Liver (tissue), 3 donors: ENCODE results near the gene WWP2.

Experiments
- GABPA ChIP-seq, 2 donors: IDR thresholded peaks in 1 of 2; conservative IDR thresholded peaks in 1 of 2; 2 replicates each; pipeline ENCODE4 v1.6.1; 2016; ENCODE audit warnings: antibody characterized with exemption in 2 of 2, mild to moderate bottlenecking in 1 of 2, moderate library complexity in 1 of 2
- RAD21 ChIP-seq, 2 donors: IDR thresholded peaks; 2 replicates each; pipeline ENCODE4 v1.6.1; 2016; ENCODE audit warnings: antibody characterized with exemption in 2 of 2, mild to moderate bottlenecking in 2 of 2
- RXRA ChIP-seq, 2 donors: IDR thresholded peaks; 2 replicates each; pipeline ENCODE4 v1.6.1; 2017 to 2018; ENCODE audit warnings: antibody characterized with exemption in 2 of 2, mild to moderate bottlenecking in 1 of 2
- SP1 ChIP-seq: IDR thresholded peaks from 2 replicates; pipeline ENCODE4 v1.6.1; 2018; ENCODE audit warnings: antibody characterized with exemption, mild to moderate bottlenecking
- TAF1 ChIP-seq: conservative IDR thresholded peaks from 2 replicates; pipeline ENCODE4 v1.6.1; 2016; ENCODE audit warnings: antibody characterized with exemption, mild to moderate bottlenecking
- YY1 ChIP-seq: IDR thresholded peaks from 2 replicates; pipeline ENCODE4 v1.6.1; 2016; ENCODE audit warnings: antibody characterized with exemption, mild to moderate bottlenecking
- TF ChIP-seq, protein P1 (sequence below): fragments of 150-350 bp; IDR thresholded peaks from 2 replicates; pipeline ENCODE4 v1.5.1; 2017; ENCODE audit warnings: improper control_type of control experiment, low read depth, low read length; ENCODE audit not compliant: missing input control
- TF ChIP-seq, protein P2 (sequence below): IDR thresholded peaks from 2 replicates; pipeline ENCODE4 v1.6.1; 2016; ENCODE audit warnings: antibody characterized with exemption, mild to moderate bottlenecking
- TF ChIP-seq, protein P3 (sequence below): IDR thresholded peaks from 2 replicates; pipeline ENCODE4 v1.6.1; 2016; ENCODE audit warnings: antibody characterized with exemption
- TF ChIP-seq, protein P4 (sequence below): IDR thresholded peaks from 2 replicates; pipeline ENCODE4 v1.6.1; 2016; ENCODE audit warnings: antibody characterized with exemption
- donor health status: healthy.
- donor health status: healthy.

DNA sequence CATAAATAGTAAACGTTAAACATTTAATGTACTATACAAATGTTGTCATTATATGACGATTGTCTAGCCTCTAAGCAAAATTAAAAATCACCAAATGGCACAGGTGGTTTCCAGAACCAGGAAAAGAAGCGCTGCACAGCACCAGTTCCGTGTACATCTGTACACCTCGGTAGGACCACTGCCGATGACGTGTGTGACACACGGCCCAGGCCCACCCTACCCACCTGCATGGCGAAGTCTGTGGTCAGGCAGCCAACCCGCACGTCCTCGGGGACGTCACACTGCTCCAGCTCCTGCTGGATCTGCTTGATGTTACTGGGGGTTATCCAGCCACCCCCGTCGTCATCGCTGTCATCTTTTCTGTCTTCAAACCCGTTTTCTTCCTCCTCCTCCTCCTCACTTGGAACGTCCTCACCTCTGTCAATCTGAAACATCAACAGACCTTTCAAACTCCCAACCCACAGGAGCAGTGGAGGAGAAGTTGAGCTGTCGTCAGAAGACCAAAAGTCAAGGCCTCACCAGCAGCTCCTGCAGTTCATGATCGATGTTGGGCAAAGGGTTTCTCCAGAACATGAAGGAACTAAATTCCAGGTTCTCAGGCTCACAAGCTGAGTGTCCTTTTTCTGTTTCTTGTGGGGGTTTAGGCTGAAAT is 13.3 kb upstream of the WWP2 start:
- TF ChIP-seq, protein P1, sequence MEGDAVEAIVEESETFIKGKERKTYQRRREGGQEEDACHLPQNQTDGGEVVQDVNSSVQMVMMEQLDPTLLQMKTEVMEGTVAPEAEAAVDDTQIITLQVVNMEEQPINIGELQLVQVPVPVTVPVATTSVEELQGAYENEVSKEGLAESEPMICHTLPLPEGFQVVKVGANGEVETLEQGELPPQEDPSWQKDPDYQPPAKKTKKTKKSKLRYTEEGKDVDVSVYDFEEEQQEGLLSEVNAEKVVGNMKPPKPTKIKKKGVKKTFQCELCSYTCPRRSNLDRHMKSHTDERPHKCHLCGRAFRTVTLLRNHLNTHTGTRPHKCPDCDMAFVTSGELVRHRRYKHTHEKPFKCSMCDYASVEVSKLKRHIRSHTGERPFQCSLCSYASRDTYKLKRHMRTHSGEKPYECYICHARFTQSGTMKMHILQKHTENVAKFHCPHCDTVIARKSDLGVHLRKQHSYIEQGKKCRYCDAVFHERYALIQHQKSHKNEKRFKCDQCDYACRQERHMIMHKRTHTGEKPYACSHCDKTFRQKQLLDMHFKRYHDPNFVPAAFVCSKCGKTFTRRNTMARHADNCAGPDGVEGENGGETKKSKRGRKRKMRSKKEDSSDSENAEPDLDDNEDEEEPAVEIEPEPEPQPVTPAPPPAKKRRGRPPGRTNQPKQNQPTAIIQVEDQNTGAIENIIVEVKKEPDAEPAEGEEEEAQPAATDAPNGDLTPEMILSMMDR = no peak
- TF ChIP-seq YY1 (no peak), RAD21 (IDR thresholded peaks at IDR 0.05) (no peak), GABPA (IDR thresholded peaks at IDR 0.05 in 1 of 2, conservative IDR thresholded peaks at IDR 0.05 in 1 of 2) (no peak), TAF1 (no peak), SP1 (no peak), RXRA (IDR thresholded peaks at IDR 0.05) (no peak)
- TF ChIP-seq, protein P2, sequence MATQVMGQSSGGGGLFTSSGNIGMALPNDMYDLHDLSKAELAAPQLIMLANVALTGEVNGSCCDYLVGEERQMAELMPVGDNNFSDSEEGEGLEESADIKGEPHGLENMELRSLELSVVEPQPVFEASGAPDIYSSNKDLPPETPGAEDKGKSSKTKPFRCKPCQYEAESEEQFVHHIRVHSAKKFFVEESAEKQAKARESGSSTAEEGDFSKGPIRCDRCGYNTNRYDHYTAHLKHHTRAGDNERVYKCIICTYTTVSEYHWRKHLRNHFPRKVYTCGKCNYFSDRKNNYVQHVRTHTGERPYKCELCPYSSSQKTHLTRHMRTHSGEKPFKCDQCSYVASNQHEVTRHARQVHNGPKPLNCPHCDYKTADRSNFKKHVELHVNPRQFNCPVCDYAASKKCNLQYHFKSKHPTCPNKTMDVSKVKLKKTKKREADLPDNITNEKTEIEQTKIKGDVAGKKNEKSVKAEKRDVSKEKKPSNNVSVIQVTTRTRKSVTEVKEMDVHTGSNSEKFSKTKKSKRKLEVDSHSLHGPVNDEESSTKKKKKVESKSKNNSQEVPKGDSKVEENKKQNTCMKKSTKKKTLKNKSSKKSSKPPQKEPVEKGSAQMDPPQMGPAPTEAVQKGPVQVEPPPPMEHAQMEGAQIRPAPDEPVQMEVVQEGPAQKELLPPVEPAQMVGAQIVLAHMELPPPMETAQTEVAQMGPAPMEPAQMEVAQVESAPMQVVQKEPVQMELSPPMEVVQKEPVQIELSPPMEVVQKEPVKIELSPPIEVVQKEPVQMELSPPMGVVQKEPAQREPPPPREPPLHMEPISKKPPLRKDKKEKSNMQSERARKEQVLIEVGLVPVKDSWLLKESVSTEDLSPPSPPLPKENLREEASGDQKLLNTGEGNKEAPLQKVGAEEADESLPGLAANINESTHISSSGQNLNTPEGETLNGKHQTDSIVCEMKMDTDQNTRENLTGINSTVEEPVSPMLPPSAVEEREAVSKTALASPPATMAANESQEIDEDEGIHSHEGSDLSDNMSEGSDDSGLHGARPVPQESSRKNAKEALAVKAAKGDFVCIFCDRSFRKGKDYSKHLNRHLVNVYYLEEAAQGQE = no peak
- TF ChIP-seq, protein P3, sequence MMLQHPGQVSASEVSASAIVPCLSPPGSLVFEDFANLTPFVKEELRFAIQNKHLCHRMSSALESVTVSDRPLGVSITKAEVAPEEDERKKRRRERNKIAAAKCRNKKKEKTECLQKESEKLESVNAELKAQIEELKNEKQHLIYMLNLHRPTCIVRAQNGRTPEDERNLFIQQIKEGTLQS = no peak
- TF ChIP-seq, protein P4, sequence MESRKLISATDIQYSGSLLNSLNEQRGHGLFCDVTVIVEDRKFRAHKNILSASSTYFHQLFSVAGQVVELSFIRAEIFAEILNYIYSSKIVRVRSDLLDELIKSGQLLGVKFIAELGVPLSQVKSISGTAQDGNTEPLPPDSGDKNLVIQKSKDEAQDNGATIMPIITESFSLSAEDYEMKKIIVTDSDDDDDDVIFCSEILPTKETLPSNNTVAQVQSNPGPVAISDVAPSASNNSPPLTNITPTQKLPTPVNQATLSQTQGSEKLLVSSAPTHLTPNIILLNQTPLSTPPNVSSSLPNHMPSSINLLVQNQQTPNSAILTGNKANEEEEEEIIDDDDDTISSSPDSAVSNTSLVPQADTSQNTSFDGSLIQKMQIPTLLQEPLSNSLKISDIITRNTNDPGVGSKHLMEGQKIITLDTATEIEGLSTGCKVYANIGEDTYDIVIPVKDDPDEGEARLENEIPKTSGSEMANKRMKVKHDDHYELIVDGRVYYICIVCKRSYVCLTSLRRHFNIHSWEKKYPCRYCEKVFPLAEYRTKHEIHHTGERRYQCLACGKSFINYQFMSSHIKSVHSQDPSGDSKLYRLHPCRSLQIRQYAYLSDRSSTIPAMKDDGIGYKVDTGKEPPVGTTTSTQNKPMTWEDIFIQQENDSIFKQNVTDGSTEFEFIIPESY = no peak
